IMR-90 (cell line): ENCODE data around the gene FAM193A. TPM values are rescaled to one million over a fixed set of nuclear protein-coding genes. Genes with fewer than 3 reads are reported as not detected.

Source experiments
- ATAC-seq: fragments of 200-7000 bp; cut with Tn5 transposase; 2 replicates; pipeline ENCODE4 v1.9.1; 2020; ENCODE audit warnings: low read depth, mild to moderate bottlenecking, moderate library complexity
- BruUV-seq: library from RNA; stranded (reverse); fragments of 400-500 nt; replicated peaks from 2 replicates; lab custom pipeline; 2021; lab: Mats Ljungman, UMichigan
- CTCF ChIA-PET: fragments of 300-600 bp; formaldehyde crosslinking; extraction: SDS; loops from one replicate; lab custom pipeline; 2021; ENCODE audit warnings: antibody characterized with exemption; lab: Yijun Ruan, JAX
- POLR2A ChIA-PET: fragments of 300-600 bp; sonication (Branson Sonifier 250); formaldehyde crosslinking; loops from one replicate; lab custom pipeline; 2022; ENCODE audit warnings: antibody characterized with exemption; ENCODE audit not compliant: unreplicated experiment; lab: Charles Lee
- DNase-seq: peaks from one replicate; pipeline ENCODE4 v3.0.0; 2013
- H2AFZ ChIP-seq: replicated peaks from 2 replicates; pipeline ENCODE3; 2013; ENCODE audit warnings: low read length, mild to moderate bottlenecking; ENCODE audit not compliant: poor library complexity
- H2AK5ac ChIP-seq: 2 replicates; pipeline ENCODE4 v1.6.1; 2013; ENCODE audit warnings: low read depth, low read length, inconsistent platforms
- H2AK9ac ChIP-seq: replicated peaks from 2 replicates; pipeline ENCODE3; 2013; ENCODE audit warnings: mild to moderate bottlenecking, low read depth, low read length, moderate library complexity; ENCODE audit not compliant: poor library complexity
- H2BK120ac ChIP-seq: 2 replicates; pipeline ENCODE4 v1.6.1; 2013; ENCODE audit warnings: low read depth, low read length, inconsistent platforms
- H2BK15ac ChIP-seq: 3 replicates; pipeline ENCODE4 v1.6.1; 2013; ENCODE audit warnings: low read depth, low read length, inconsistent platforms
- H2BK20ac ChIP-seq: 2 replicates; pipeline ENCODE4 v1.6.1; 2013; ENCODE audit warnings: low read depth, mild to moderate bottlenecking, inconsistent platforms, low read length, moderate library complexity
- H2BK5ac ChIP-seq: 2 replicates; pipeline ENCODE4 v1.6.1; 2013; ENCODE audit warnings: mild to moderate bottlenecking, low read depth, low read length, inconsistent platforms; ENCODE audit not compliant: poor library complexity, severe bottlenecking
- H3K14ac ChIP-seq: replicated peaks from 2 replicates; pipeline ENCODE4 v1.6.1; 2013; ENCODE audit warnings: low read depth, low read length, inconsistent platforms
- H3K18ac ChIP-seq: 2 replicates; pipeline ENCODE4 v1.6.1; 2013; ENCODE audit warnings: low read depth, low read length, control low read depth
- H3K23ac ChIP-seq: 2 replicates; pipeline ENCODE4 v1.6.1; 2013; ENCODE audit warnings: low read depth, low read length, inconsistent platforms
- H3K27ac ChIP-seq: 2 replicates; pipeline ENCODE4 v1.5.1; 2013; ENCODE audit warnings: mild to moderate bottlenecking, control low read depth, low read length; ENCODE audit not compliant: insufficient read depth
- H3K27me3 ChIP-seq: 2 replicates; pipeline ENCODE4 v1.6.1; 2013; ENCODE audit warnings: low read length; ENCODE audit not compliant: control insufficient read depth, insufficient read depth
- H3K36me3 ChIP-seq: 2 replicates; pipeline ENCODE4 v1.6.1; 2013; ENCODE audit warnings: low read length, mixed read lengths; ENCODE audit not compliant: control insufficient read depth, insufficient read depth
- H3K4ac ChIP-seq: 2 replicates; pipeline ENCODE4 v1.6.1; 2013; ENCODE audit warnings: low read depth, low read length, inconsistent platforms
- H3K4me1 ChIP-seq: 2 replicates; pipeline ENCODE4 v1.6.1; 2013; ENCODE audit warnings: low read length, mixed read lengths; ENCODE audit not compliant: control insufficient read depth, insufficient read depth
- H3K4me2 ChIP-seq: 2 replicates; pipeline ENCODE4 v1.6.1; 2013; ENCODE audit warnings: low read depth, mild to moderate bottlenecking, control low read depth, low read length, moderate library complexity
- H3K4me3 ChIP-seq: 2 replicates; pipeline ENCODE4 v1.5.1; 2013; ENCODE audit warnings: low read depth, mild to moderate bottlenecking, control low read depth, low read length, moderate library complexity; ENCODE audit not compliant: insufficient read depth
- H3K56ac ChIP-seq: 2 replicates; pipeline ENCODE4 v1.6.1; 2013; ENCODE audit warnings: low read length, inconsistent platforms; ENCODE audit not compliant: insufficient read depth; ENCODE audit errors: extremely low read depth
- H3K79me1 ChIP-seq, 2 experiments: 2 replicates each; pipeline ENCODE4 v1.6.1; 2013; ENCODE audit warnings: low read length in 2 of 2, inconsistent platforms in 1 of 2, low read depth in 1 of 2
- H3K9ac ChIP-seq: 2 replicates; pipeline ENCODE4 v1.6.1; 2013; ENCODE audit warnings: low read depth, low read length, control low read depth
- H3K9me1 ChIP-seq: 2 replicates; pipeline ENCODE4 v1.6.1; 2013; ENCODE audit warnings: low read length, inconsistent platforms; ENCODE audit not compliant: insufficient read depth
- H3K9me3 ChIP-seq: 2 replicates; pipeline ENCODE4 v1.6.1; 2013; ENCODE audit warnings: low read length; ENCODE audit not compliant: control insufficient read depth, insufficient read depth
- H4K20me1 ChIP-seq: 2 replicates; pipeline ENCODE4 v1.6.1; 2013; ENCODE audit warnings: low read length, inconsistent platforms; ENCODE audit not compliant: insufficient read depth
- H4K5ac ChIP-seq: 2 replicates; pipeline ENCODE4 v1.6.1; 2013; ENCODE audit warnings: mild to moderate bottlenecking, low read depth, low read length, control low read depth
- H4K8ac ChIP-seq, 2 experiments: 2 replicates each; pipeline ENCODE4 v1.6.1; 2013; ENCODE audit warnings: low read depth in 2 of 2, low read length in 2 of 2, control low read depth in 1 of 2, inconsistent platforms in 1 of 2
- H4K91ac ChIP-seq: 2 replicates; pipeline ENCODE4 v1.6.1; 2013; ENCODE audit warnings: low read depth, low read length, inconsistent platforms; ENCODE audit not compliant: insufficient read depth
- BHLHE40 ChIP-seq: fragments of 150-350 bp; IDR thresholded peaks from 2 replicates; pipeline ENCODE4 v1.6.1; 2016; ENCODE audit warnings: mild to moderate bottlenecking, low read depth, low read length
- CHD1 ChIP-seq: IDR thresholded peaks from 2 replicates; pipeline ENCODE4 v1.6.1; 2012; ENCODE audit warnings: low read depth, low read length, improper control_type of control experiment
- FOS ChIP-seq: fragments of 150-350 bp; IDR thresholded peaks from 2 replicates; pipeline ENCODE4 v1.6.1; 2016; ENCODE audit warnings: low read depth, low read length
- MAFK ChIP-seq: IDR thresholded peaks from 2 replicates; pipeline ENCODE4 v1.6.1; 2012; ENCODE audit warnings: low read depth, low read length, improper control_type of control experiment
- MAZ ChIP-seq: IDR thresholded peaks from 2 replicates; pipeline ENCODE4 v1.6.1; 2012; ENCODE audit warnings: low read depth, mild to moderate bottlenecking, low read length, improper control_type of control experiment, moderate library complexity, borderline replicate concordance
- RAD21 ChIP-seq: IDR thresholded peaks from 2 replicates; pipeline ENCODE4 v1.6.1; 2012; ENCODE audit warnings: low read length, improper control_type of control experiment
- RFX5 ChIP-seq: IDR thresholded peaks from 2 replicates; pipeline ENCODE4 v1.8.0; 2012; ENCODE audit warnings: low read depth, mild to moderate bottlenecking, low read length, moderate library complexity
- SMC3 ChIP-seq: fragments of 150-350 bp; IDR thresholded peaks from 2 replicates; pipeline ENCODE4 v1.6.1; 2016; ENCODE audit warnings: low read depth, mild to moderate bottlenecking, antibody characterized with exemption, low read length, moderate library complexity
- WGBS, 2 experiments: methylation state at CpG; one replicate each; pipeline versions ENCODE4 v1.1.5 to v1.1.7; 2013; ENCODE audit warnings: missing lambda C conversion rate in 2 of 2; ENCODE audit not compliant: insufficient read length in 1 of 2; ENCODE audit errors: extremely low coverage in 2 of 2; 5-methylcytosine and 5-hydroxymethylcytosine counted together
- dilution Hi-C: fragments of 300-500 bp; cut with HindIII; formaldehyde crosslinking; loops from one replicate; pipeline ENCODE4 v1.14.3; 2018; ENCODE audit warnings: low sequenced_read_pairs; ENCODE audit not compliant: unreplicated experiment
- in situ Hi-C: fragments of 300-500 bp; cut with MboI; formaldehyde crosslinking; loops from 3 replicates; pipeline ENCODE4 v1.14.3; 2019; ENCODE audit warnings: low sequenced_read_pairs, inconsistent platforms, mixed read lengths
- intact Hi-C: fragments of 100-400 bp; cut with micrococcal nuclease; formaldehyde crosslinking; loops from 2 replicates; pipeline ENCODE4 v1.10.0; 2022
- polyA plus RNA-seq, 3 experiments: library from polyadenylated mRNA; depleted of rRNA; stranded (reverse); fragments of >200 nt; gene quantifications; 2 replicates each; pipeline ENCODE4 v1.2.3, GENCODE V29; 2012; ENCODE audit warnings: low replicate concordance in 1 of 3
- total RNA-seq: library from RNA; depleted of rRNA; stranded (reverse); fragments of >200 nt; gene quantifications from 2 replicates; pipeline ENCODE4 v1.2.3, GENCODE V29; 2012
- TF ChIP-seq, protein P1 (sequence below): conservative IDR thresholded peaks from 2 replicates; pipeline ENCODE4 v1.5.1; 2012; ENCODE audit warnings: mild to moderate bottlenecking, low read depth, low read length, improper control_type of control experiment

FAM193A gene
- total and polyA plus RNA-seq, 2 of the 4 experiments (the other 2 are of a cell fraction), result 6.8 to 11.0 TPM

DNA sequence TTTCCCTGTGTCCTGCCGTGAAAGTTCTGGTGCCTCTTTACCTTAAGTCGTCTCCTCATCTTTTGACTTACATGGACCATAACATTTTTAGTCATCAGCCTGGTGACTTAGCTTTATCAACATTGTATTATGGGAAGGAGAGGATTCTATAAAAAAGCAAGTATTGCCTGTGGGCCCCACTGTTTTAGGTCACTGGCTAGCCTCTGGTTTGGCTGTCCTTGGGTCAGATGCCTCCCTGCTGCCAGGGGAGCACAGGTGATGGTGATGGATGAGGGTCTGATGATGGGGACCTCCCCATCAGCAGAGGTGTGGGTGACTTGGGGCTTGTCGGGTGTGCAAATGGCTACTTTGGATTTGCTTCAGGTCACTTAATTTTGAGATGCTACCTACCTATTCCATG is 51.8 kb downstream of the FAM193A start:
- no peak for TF ChIP-seq RAD21
- no peak for TF ChIP-seq MAZ
- TF ChIP-seq, protein P1, sequence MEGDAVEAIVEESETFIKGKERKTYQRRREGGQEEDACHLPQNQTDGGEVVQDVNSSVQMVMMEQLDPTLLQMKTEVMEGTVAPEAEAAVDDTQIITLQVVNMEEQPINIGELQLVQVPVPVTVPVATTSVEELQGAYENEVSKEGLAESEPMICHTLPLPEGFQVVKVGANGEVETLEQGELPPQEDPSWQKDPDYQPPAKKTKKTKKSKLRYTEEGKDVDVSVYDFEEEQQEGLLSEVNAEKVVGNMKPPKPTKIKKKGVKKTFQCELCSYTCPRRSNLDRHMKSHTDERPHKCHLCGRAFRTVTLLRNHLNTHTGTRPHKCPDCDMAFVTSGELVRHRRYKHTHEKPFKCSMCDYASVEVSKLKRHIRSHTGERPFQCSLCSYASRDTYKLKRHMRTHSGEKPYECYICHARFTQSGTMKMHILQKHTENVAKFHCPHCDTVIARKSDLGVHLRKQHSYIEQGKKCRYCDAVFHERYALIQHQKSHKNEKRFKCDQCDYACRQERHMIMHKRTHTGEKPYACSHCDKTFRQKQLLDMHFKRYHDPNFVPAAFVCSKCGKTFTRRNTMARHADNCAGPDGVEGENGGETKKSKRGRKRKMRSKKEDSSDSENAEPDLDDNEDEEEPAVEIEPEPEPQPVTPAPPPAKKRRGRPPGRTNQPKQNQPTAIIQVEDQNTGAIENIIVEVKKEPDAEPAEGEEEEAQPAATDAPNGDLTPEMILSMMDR, result no peak
- no peak for TF ChIP-seq FOS
- no peak for TF ChIP-seq SMC3
- TF ChIP-seq BHLHE40, result no peak
- TF ChIP-seq CHD1, result no peak
- TF ChIP-seq MAFK, result no peak
- no peak for TF ChIP-seq RFX5
- Histone ChIP-seq H4K8ac (no peak overlapping the region), H3K4me3 (no peak overlapping the region), H3K9ac (no peak overlapping the region), H2BK15ac (no peak overlapping the region), H2BK120ac (no peak overlapping the region), H3K9me3 (no peaks in the 10 kb centered on the region), H3K4me1 (peaks cover 18% of the 10 kb centered on the region), H3K27ac (peak overlapping the region; percentile 0; the same call in 1 of the 2 replicates), H3K79me1 (peaks cover 20 to 81% of the 10 kb centered on the region in 2 experiments), H3K9me1 (peaks cover 31% of the 10 kb centered on the region), H3K36me3 (no peaks in the 10 kb centered on the region), H3K56ac (no peak overlapping the region), H2AK9ac (no peak overlapping the region), H4K91ac (no peak overlapping the region), H3K4me2 (no peak overlapping the region), H3K18ac (no peak overlapping the region; the same call in 1 of the 2 replicates), H2AK5ac (no peak overlapping the region; the same call in 1 of the 2 replicates), H2BK5ac (no peak overlapping the region), H2BK20ac (no peak overlapping the region), H4K5ac (no peak overlapping the region; the same call in 1 of the 2 replicates), H3K4ac (no peak overlapping the region), H2AFZ (no peak overlapping the region), H3K27me3 (no peaks in the 10 kb centered on the region), H3K14ac (peak overlapping the region; percentile 36; the same call in 1 of the 2 replicates), H4K20me1 (peaks cover 96% of the 10 kb centered on the region), H3K23ac (peak overlapping the region; percentile 48; the same call in 1 of the 2 replicates)
- ChIA-PET POLR2A (no interaction called here), CTCF (no interaction called here)
- WGBS, 2 experiments, result no CpG with 5 or more reads among the region's 3 CpGs
- in situ Hi-C loops, result no loop called here
- BruUV-seq, result no TSS peak
- intact Hi-C loops, result no loop called here
- ATAC-seq (no peak), DNase-seq (no peak)
- dilution Hi-C loops, result no loop called here
